NB4 (cell line): ENCODE results near the gene RGL4.

Experiments used
- CTCF ChIP-seq: IDR thresholded peaks from one replicate; pipeline ENCODE4 v1.5.1; 2012; ENCODE audit warnings: low read depth, low read length
- MAX ChIP-seq: IDR thresholded peaks from 2 replicates; pipeline ENCODE4 v1.6.1; 2011; ENCODE audit warnings: low read depth, low read length
- MYC ChIP-seq: IDR thresholded peaks from 2 replicates; pipeline ENCODE4 v1.6.1; 2011; ENCODE audit warnings: low read depth, low read length
- POLR2A ChIP-seq: IDR thresholded peaks from 2 replicates; pipeline ENCODE4 v1.6.1; 2011; ENCODE audit warnings: mild to moderate bottlenecking; ENCODE audit not compliant: insufficient read length; ENCODE audit errors: extremely low read depth

- TF ChIP-seq CTCF: no peak
- no peak for TF ChIP-seq POLR2A
- TF ChIP-seq MAX: no peak
- TF ChIP-seq MYC: no peak
Observed at GRCh38 chr22:23720855-23721254, 30.0 kb downstream of the RGL4 start.
